HG03175 (cell line): ENCODE data around the gene C11orf68.
A peak's percentile ranks its signal among the peaks of the same experiment; 100 is the strongest.

Experiments used
- ATAC-seq: cut with Tn5 transposase; IDR thresholded peaks from one replicate; pipeline ENCODE4 v1.9.1; 2021; ENCODE audit warnings: mild to moderate bottlenecking, moderate library complexity; ENCODE audit not compliant: unreplicated experiment

C11orf68 gene

GRCh38 chr11:65944767-65945166, 25.9 kb upstream of the C11orf68 start:
- ATAC-seq: no peak

DNA sequence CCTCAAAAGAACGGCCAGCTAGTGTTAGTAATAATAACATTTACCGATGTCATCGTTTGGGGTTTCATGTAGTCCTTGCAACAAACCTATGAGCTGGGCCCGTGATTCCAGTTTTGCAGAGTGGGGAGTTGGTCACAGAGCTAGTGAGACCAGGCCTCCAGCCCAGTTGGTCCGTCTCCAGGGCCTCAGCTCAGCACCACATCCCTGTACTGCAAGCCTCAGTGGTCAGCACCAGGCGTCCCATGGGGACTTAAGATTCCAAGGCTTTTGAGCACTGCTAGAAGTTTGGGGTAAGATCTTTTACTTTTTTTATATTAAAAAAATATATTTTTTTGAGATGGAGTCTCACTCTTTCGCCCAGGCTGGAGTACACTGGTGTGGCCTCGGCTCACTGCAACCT, 25.3 kb upstream of the C11orf68 start:
- ATAC-seq: no peak

GRCh38 chr11:65942531-65942930, 23.7 kb upstream of the C11orf68 start:
- ATAC-seq: no peak

GRCh38 chr11:65941720-65942310, 23.0 kb upstream of the C11orf68 start:
- ATAC-seq: no peak

GRCh38 chr11:65937766-65938165, 18.9 kb upstream of the C11orf68 start:
- no peak for ATAC-seq

- no peak for ATAC-seq
Observed at GRCh38 chr11:65934014-65934413, 15.2 kb upstream of the C11orf68 start.

- ATAC-seq: no peak
Observed at GRCh38 chr11:65932558-65932919, 13.7 kb upstream of the C11orf68 start.

DNA sequence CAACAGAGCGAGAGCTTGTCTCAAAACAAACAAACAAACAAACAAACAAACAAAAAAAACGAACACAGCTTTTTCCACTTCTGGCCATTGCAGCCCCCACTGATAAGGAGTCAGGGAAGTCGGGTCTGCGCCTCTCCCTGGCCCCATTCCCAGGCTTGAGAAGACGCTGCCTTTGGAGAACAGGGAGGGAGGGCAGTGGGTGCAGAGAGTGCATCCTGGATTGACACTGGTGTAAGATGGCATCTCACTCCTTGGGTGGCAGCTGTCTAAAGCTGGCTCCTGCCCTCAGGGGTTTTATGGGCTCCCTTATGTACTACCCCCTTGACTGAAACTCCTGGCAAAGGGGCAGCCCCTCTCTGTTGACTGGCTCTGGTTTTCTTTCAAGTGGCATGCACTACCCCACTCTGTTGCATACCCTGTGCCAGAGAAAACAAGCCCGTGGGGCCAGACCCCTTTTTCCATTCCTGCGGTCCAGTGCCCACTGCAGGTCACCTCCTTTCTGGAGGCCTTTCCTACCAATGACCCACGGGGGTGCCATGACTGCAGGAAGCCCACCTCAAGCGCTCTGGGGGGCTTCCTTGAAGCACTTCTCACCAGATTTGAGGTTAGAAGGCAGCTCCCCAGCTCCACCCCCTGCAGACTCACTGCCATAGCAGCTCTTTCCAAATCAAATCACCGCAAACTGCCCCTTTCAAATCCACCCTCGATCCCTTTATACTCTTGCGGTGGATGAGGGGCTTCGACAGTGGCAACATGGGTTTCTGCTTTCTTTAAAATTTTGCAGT, 13.1 kb upstream of the C11orf68 start:
- ATAC-seq: no peak

- ATAC-seq: no peak
Observed at GRCh38 chr11:65928667-65929066, 9.8 kb upstream of the C11orf68 start.

GRCh38 chr11:65927904-65928397, 9.1 kb upstream of the C11orf68 start:
- ATAC-seq: peak; percentile 80

DNA sequence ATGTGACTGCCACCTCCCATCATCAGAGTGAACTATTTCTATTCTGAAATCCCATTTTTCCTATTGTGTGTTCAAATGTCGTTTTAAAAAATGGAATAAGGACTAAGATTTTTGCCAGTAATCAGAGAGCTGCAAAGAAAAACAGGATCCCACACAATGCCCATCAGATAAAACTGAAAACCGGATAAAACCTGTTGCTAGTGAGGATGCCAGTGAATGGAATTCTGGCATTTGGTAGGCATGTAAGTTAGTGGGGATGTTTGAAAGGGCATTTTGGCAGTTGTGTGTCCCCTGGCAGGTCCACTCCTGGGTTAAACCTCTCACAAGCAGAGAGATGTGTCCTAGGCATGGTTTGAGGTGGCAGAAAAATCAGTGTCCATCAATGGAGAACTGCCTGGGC, 6.5 kb upstream of the C11orf68 start:
- ATAC-seq: no peak

GRCh38 chr11:65922565-65922964, 3.7 kb upstream of the C11orf68 start:
- ATAC-seq: no peak

DNA sequence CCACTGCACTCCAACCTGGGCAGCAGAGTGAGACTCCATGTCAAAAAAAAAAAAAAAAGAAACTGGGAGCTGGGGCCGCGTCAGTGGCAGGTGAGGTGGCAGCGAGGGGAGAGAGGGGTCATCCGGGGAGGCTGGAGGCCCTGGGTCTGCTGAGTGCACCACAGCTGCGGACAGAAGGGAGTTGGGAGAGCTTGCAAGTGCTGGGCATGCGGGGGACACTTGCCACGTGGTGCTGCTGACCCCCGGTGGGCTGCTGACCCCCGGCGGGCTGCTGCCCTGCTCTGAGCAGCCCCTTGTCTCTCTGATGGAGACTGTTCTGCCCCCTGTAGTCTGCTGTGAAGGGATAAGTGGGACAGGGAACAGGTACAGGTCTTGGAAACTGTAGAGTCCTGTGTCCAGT, 3.0 kb upstream of the C11orf68 start:
- ATAC-seq: no peak

GRCh38 chr11:65921033-65921555, 2.2 kb upstream of the C11orf68 start:
- ATAC-seq: no peak

DNA sequence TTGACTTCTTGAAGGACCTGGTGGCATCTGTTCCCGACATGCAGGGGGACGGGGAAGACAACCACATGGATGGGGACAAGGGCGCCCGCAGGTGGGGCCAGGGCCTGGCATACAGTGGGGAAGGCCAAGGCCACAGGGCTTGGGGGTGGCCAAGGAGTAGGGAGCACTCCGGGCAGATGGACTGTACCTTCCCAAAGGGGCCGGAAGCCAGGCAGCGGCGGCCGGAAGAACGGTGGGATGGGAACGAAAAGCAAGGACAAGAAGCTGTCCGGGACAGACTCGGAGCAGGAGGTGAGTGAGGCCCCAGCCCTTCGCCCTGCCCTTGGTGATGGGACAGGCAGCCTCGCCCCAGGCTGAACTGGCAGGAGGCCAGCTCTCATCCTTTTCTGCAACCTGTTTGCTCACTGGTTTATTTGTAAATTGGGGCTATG, 1.5 kb upstream of the C11orf68 start:
- no peak for ATAC-seq

DNA sequence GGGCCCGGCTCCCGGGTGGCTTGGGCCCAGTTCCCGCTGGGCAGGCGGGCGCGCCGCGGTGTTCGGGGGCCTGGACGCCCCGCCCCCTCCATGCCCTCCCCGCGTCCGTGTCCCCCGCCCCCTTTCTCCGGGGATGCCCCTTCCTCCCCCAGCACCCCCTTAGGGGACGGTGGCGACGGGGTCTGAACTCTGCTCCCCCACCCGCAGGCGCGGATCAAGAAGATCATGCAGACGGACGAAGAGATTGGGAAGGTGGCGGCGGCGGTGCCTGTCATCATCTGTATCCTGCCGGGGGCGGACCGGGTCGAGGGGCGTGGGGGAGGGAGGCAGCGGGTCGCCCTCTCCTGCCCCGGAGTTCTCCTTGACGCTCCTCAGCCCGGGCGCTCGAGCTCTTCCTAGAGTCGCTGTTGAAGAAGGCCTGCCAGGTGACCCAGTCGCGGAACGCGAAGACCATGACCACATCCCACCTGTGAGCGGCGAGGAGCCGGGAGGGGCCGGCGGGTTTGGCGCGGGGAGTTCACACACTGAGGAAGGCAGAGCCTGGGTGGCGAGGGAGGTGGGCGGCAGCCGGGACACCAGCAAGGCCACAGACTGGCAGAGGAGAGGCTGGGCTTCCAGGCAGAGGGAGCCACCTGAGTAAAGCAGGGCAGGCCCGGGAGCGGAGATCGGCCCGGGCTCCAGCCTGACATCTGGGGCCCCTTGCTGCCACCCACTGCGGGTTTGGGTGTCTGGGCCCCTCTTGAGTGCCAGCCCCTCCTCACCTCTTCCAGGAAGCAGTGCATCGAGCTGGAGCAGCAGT, 910 bp upstream of the C11orf68 start:
- peak; percentile 39 for ATAC-seq

DNA sequence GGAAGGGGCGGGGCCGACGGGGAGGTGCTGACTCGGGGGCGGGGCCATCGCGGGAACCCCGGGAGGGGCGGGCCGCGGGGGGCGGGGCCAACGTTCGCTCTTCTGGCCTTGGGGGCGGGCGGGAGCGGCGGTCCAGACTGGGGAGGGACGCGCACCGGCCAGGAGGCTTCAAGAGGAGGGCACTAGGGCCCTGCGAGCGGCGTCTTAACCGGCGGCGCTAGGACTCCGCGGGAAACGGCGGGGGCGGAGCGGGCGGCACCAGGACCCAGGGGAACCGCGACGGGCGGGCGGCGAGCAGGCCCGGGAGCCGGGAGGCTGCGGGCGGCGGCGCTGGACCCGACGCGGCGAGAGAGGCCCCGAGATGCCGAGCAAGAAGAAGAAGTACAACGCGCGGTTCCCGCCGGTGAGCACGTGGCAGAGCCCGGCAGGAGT, 295 bp upstream of the C11orf68 start, which contains the start of gene DRAP1:
Gene DRAP1 (plus strand): TSS at position 286 of the 432 bp plus-strand sequence. CDS start 76 bp downstream, at position 362.
- peak; percentile 82 for ATAC-seq

DNA sequence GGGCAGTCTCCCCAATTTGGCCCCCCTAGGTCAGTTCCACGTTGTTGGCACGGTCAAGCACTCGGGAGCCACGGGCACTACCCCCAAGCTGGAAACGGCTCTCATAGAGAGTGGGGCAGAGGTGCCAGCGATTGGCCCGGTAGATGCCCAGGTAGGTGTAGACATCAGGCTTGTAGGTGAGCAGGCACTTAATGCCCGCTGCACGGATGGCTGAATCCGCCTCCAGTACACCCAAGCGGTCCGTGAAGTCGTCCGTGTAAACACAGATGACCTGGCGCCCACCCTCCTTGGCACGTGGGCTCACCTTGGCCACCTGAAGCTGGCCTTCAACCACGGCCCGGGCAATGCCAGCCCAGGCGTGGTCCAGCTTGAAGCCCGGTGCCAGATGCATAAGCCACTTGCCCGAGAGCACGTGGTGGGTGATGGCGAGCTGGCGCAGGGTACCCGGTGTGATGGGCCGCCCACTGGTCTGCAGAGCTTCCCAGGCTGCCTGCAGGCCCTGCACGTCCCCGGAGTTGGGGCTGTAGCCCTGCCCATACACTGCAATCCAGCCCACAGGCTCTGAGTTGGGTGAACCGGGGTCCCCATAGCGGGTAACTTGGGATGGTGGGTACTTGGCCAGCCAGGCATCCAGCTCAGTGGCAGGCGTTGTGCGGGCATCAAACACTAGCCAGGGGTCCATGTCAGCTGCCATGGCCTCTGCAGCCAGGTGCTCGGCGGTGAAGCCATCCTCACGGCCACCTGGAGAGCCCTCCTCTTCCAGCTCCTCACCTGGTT, 1.2 kb downstream of the C11orf68 start:
- no peak for ATAC-seq

DNA sequence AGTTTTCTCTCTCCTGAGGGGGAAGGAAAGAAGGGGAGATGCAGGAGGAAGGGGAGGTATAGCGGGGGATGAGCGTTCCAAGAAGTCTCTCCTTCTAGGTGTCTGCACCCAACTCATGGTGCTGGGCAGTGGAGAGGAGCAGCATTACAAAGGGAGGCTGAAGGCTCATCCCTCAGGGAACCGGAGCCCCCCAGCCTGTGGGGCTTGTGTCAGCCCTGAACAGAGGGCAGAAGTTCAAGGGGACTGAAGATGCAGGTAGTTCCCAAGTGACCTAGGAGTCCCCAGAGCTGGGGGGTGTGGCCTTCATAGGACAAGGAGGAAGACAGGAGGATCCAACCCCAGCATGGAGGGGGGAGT, 1.8 kb downstream of the C11orf68 start:
- no peak for ATAC-seq

DNA sequence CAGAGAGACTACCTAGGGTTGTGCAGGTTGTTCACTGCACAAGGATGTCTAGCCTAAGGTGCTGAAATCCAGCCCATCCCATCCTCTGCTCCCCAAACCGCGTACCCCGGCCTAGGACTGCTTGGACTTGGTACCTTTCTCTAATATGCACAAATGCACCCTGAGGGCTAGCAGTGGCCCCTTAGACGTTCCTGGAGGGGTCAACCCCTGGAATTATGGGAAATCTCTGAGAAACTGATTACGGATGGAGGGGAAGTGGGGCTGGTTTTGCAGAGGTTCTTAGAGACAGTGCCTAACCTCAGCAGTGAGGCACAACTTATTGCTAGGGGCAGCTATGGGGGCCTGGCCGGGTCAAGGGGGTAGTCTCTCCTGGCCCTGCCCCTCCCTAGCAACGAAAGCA, 2.5 kb downstream of the C11orf68 start:
- ATAC-seq: no peak

DNA sequence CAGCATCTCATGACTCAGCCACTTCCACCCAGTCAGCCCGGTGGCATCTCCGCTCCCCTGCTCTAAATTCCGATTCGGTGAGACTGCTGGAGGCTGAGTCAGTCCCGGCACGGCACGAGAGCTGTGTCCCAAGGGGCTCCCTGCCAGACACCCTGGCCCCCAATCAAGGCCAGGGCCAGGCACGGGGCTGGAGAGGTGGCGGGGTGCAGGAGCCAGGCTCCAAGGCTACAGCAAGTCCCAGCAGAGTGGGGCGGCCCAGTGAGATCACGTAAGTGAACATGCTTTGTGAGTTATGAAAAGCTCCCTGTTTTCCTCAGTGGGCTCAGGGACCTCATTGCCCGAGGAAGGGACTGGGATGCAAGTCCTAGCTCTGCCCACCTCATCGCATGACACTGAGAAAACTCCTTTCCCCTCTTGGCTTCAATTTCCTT, 3.0 kb downstream of the C11orf68 start:
- ATAC-seq: no peak
